Measurements from ENCODE around the gene ADRM1. TPM values are rescaled to one million over a fixed set of nuclear protein-coding genes. Genes with fewer than 3 reads are reported as not detected.

The ADRM1 gene
- total RNA-seq, 1 donor = 81.3 TPM

DNA sequence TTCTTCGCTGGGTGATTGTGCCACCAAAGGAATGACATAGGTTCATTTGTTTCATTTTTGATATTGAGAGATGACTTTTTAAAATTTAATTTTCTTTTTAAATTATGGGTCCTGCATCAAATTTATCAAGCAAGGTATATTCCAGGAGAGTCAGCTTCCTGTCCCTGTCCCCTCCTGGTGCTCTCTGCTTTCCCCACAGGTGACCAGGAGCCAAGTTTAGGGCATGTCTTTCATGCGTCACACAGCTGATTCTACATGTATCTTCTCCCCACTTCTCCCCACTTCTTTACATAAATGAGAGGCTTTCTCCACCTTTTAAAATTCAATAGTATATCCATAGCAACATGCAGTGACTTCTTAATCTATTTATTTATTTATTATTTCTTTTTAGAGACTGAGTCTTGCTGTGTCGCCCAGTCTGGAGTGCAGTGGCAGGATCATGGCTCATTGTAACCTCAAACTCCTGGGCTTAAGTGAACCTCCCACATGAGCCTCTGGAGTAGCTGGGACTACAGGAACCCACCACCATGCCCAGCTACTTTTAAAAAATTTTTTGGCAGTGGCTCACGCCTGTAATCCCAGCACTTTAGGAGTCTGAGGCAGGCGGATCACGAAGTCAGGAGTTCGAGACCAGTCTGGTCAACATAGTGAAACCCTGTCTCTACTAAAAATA, 34.4 kb upstream of the ADRM1 start:
- no peak overlapping the region for H3K4me3 ChIP-seq (ENCODE audit: low read depth, low read length)
- no peak for TF ChIP-seq CTCF (IDR thresholded peaks at IDR 0.05; ENCODE audit: insufficient read depth, low read length)
- no peak for DNase-seq (ENCODE audit: low read depth)

DNA sequence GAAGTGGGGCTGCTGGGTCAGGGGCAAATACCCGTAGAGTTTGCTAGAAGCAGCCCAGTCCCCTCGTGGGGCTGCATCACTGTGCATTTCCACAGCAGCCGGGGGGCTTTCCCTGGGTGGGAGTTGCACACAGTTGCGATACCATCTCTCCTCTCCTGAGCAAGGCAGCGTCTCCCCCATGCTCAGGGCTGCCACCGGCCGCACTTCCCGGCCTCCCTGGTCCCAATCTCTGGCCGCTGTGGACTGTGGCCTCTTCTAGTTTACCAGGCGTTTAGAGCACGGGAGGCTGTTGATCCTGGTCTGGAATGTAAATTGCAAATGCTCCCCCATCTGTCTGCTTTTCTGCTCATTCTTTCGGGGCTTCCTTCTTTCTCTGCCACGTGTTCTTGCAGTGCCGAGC, 33.4 kb upstream of the ADRM1 start:
- DNase-seq (ENCODE audit: low read depth) = no peak
- no peak overlapping the region for H3K4me3 ChIP-seq (ENCODE audit: low read depth, low read length)
- TF ChIP-seq CTCF (IDR thresholded peaks at IDR 0.05; ENCODE audit: insufficient read depth, low read length) = no peak

DNA sequence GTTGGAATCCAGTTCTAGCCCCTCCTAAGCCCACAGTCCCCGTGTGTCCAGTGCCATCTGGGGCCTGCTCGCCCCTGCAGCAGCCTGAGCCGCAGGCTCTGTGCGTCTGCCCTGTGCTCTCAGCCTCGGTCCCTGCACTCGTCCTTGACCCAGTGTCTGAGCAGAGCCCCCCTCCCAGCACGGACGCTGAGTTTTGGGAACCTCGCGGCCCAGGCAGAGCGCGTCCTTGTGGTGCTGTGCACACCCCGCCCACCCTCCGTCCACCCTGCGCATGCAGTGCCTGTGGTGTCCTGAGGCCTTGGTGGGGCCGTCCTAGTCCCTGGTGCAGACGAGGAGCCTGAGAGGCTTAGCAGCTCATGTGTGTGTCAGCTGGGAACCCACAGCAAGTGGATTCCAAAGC, 32.9 kb upstream of the ADRM1 start:
- no peak overlapping the region for H3K4me3 ChIP-seq (ENCODE audit: low read depth, low read length)
- no peak for TF ChIP-seq CTCF (IDR thresholded peaks at IDR 0.05; ENCODE audit: insufficient read depth, low read length)
- DNase-seq (ENCODE audit: low read depth) = no peak

DNA sequence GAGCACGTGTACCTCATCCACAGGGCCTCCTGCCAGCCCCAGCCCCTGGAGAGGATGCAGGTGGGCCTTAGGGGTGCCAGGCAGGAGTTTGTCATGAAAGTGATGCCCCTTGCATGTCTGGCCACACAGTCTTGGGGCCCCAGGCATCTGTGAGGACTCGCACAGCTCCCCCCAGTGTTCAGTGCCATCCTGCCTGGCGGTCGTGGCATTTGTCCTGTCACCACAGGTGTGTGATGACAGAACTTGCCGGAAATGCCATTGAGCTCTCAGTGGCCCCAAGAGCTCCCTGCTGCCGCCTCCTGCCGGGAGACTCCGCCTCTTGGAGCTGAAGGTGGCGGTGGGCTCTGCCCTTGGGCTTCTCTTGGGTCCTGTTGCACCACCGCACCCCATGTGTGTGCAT, 30.6 kb upstream of the ADRM1 start:
- TF ChIP-seq CTCF (IDR thresholded peaks at IDR 0.05; ENCODE audit: insufficient read depth, low read length) = no peak
- DNase-seq (ENCODE audit: low read depth) = no peak
- no peak overlapping the region for H3K4me3 ChIP-seq (ENCODE audit: low read depth, low read length)

DNA sequence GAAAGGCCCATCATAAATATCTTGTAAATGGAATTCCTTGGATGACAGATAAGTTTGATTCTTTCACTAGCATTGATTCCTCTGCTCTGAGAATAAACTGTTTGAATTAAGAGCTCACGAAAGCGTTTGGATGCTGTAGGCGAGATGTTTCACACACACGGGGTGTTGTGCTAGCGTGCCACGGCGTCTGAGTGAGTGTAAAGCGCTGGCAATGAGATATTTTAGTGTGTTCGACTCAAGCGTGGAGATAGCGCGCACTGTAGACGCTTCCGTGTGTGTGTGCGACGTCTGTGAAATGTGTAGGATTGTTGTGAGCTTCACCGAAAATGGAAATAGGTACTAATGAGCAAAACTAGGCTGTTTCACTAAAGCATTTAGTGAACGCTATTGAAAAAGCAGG, 29.4 kb upstream of the ADRM1 start:
- no peak for TF ChIP-seq CTCF (IDR thresholded peaks at IDR 0.05; ENCODE audit: insufficient read depth, low read length)
- DNase-seq (ENCODE audit: low read depth) = no peak

DNA sequence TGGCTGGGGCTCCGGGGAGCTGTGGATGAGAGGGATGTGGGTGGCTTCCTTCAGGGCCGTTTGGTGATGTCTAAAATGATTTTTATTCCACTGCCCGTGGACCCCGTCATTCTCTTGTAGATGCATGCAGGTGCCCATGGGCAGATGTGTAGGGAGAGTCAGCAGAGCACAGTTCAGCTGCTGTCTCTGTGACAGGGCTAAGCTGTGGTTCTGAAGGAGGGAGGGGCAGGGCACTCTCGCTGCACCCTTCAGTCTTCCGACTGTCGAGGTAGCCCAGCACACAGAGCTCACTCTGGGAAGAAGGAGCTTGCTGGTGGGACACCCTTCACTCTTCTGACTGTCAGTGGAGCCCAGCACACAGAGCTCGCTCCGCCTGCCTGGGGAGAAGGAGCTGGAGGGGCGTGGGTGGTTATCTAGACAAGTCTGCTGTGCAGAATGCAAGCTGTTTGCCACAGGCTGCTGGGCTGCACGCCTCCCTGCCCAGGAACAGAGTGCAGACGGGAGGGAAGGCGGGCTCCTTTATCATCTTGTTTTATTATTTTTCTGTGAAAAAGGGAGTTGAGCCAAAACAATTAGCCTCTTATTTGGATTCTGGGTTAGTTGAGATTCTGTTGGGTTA, 28.4 kb upstream of the ADRM1 start:
- DNase-seq (ENCODE audit: low read depth) = no peak
- no peak for TF ChIP-seq CTCF (IDR thresholded peaks at IDR 0.05; ENCODE audit: insufficient read depth, low read length)

More for the DNA sequence above, 29.4 kb upstream of the ADRM1 start:
- no peak overlapping the region for H3K4me3 ChIP-seq (ENCODE audit: low read depth, low read length)

More for the DNA sequence above, 28.4 kb upstream of the ADRM1 start:
- no peak overlapping the region for H3K4me3 ChIP-seq (ENCODE audit: low read depth, low read length)

All from fibroblast of the aortic adventitia (primary cell).